Body of pancreas (tissue), 4 donors: ENCODE results near the gene MUC6. TPM values are rescaled to one million over a fixed set of nuclear protein-coding genes. Genes with fewer than 3 reads are reported as not detected.

Source experiments
- ATAC-seq: fragments of 150-250 bp; one replicate; pipeline ENCODE4 v1.9.1; 2016
- DNase-seq, 4 donors: peaks; one replicate each; pipeline ENCODE4 v3.0.0-alpha.2; 2019
- H3K27ac ChIP-seq, 4 donors: fragments of 200-600 bp; sonication (generic); 1 replicate in 3 of 4; 2 replicates in 1 of 4; pipeline versions ENCODE4 v1.5.1 to v1.6.1; 2016 to 2019; ENCODE audit warnings: mild to moderate bottlenecking in 1 of 4, mixed read lengths in 1 of 4, moderate library complexity in 1 of 4
- H3K27me3 ChIP-seq, 2 donors: fragments of 200-600 bp; sonication (generic); one replicate each; pipeline ENCODE4 v1.6.0; 2016; ENCODE audit warnings: mild to moderate bottlenecking in 1 of 2
- H3K36me3 ChIP-seq, 2 donors: fragments of 200-600 bp; sonication (generic); replicated peaks in 1 of 2; 2 replicates each; pipeline ENCODE4 v1.5.1; 2016; ENCODE audit warnings: low read depth in 2 of 2; ENCODE audit not compliant: insufficient read depth in 1 of 2
- H3K4me1 ChIP-seq: fragments of 200-600 bp; sonication (generic); one replicate; pipeline ENCODE4 v1.6.0; 2016
- H3K4me3 ChIP-seq, 2 donors: fragments of 200-600 bp; sonication (generic); 1 replicate in 1 of 2; 2 replicates in 1 of 2; pipeline ENCODE4 v1.5.1; 2016 to 2019
- H3K9me3 ChIP-seq, 3 donors: fragments of 200-600 bp; sonication (generic); 1 replicate in 2 of 3; 2 replicates in 1 of 3; pipeline ENCODE4 v1.5.1; 2016
- CTCF ChIP-seq, 7 experiments: fragments of 450-650 bp in 4 of 7; fragments of 200-600 bp in 3 of 7; sonication (generic) in 3 of 7; IDR thresholded peaks; one replicate each; pipeline ENCODE4 v1.5.1; 2016 to 2019; ENCODE audit warnings: antibody characterized with exemption in 7 of 7
- POLR2A ChIP-seq, 3 donors: fragments of 450-650 bp; IDR thresholded peaks; one replicate each; pipeline ENCODE4 v1.6.1; 2016; ENCODE audit warnings: antibody characterized with exemption in 3 of 3, mild to moderate bottlenecking in 2 of 3
- WGBS, 2 donors: methylation state at CpG; one replicate each; pipeline ENCODE4 v1.1.5; 2017; 5-methylcytosine and 5-hydroxymethylcytosine counted together
- intact Hi-C: fragments of 100-400 bp; cut with DNase I; formaldehyde crosslinking; loops from one replicate; pipeline ENCODE4 v1.15.1; 2023
- total RNA-seq, 2 donors: library from RNA; depleted of rRNA; stranded (reverse); fragments of >200 nt; gene quantifications; one replicate each; pipeline ENCODE4 v1.1.0, GENCODE V29; 2016

The MUC6 gene
- total RNA-seq, 2 donors from 2014 or later: 101 to 194 TPM

- DNase-seq (peak in 2 of 4 donors; percentile 3 to 8), ATAC-seq (no peak)
- intact Hi-C loops: no loop called here
- Histone ChIP-seq H3K27me3 (no peaks in the 10 kb centered on the region), H3K4me3 (no peak overlapping the region), H3K9me3 (no peaks in the 10 kb centered on the region), H3K36me3 (no peaks in the 10 kb centered on the region), H3K27ac (no peak overlapping the region), H3K4me1 (peaks cover 15% of the 10 kb centered on the region)
- no peak for TF ChIP-seq CTCF (IDR thresholded peaks at IDR 0.05)
- WGBS, 2 donors: 87 to 100% methylated on average over 3 to 27 of the region's 28 CpGs
These were observed 38.9 kb upstream of the MUC6 start for GRCh38 chr11:1075341-1075911.

DNA sequence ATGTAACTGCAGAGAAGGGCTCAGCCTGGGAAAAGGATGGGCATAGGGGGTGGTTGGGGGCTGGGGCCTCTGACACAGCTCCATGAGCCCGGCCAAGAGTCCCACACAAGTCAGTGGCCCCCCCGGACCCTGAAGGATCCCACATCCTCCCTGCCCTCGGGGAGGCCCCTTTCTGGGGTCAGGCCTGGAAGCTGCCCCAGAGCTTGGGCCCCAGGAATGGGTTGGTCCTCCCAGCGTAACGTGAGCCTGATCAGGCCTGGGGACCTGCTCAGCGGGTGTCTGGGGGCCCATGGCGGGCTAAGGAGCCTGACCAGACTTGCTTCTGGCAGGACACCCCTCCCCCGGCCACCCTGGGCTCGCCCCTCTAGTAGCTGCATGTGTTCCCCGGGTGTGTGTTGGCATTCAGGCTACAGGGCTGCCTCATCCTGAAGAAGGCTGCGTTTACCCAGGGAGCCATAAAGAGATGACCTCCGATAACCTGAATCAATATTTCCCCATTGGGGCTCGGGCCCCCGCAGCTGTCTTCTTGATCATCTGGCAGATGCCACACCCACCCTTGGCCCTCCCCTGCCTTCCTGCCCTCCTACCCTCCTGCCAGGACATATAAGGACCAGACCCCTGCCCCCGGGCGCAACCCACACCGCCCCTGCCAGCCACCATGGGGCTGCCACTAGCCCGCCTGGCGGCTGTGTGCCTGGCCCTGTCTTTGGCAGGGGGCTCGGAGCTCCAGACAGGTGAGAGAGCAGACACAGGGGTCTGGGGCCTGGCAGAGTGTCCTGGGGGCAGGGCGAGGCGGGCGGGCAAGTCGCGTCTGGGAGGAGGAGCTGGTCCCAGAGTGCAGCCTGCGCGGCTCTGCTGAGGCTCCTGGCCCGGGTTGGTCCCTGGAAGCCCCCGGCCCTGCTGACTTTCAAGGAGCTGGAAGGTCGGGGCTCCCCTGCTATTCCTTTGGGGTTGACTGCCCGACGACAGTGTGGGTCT, 38.0 kb upstream of the MUC6 start, which contains the start of gene MUC2:
Gene MUC2, plus strand, starts transcription at position 631 of the 978 bp plus-strand sequence.
- H3K27me3 ChIP-seq: no peaks in the 10 kb centered on the region
- no peak within 1 kb of the TSS for H3K4me3 ChIP-seq
- no peak for ATAC-seq
- DNase-seq: peak in 2 of 4 donors; percentile 9 to 11
- H3K4me1 ChIP-seq: peaks cover 15% of the 10 kb centered on the region
- TF ChIP-seq CTCF (IDR thresholded peaks at IDR 0.05) (no peak), POLR2A (IDR thresholded peaks at IDR 0.05) (no peak)
- 81 to 90% methylated on average over 7 to 27 of the region's 32 CpGs for WGBS, 2 donors
- intact Hi-C loops: no loop called here
- H3K36me3 ChIP-seq: no peaks in the 10 kb centered on the region
- H3K9me3 ChIP-seq: no peaks in the 10 kb centered on the region
- H3K27ac ChIP-seq: peak within 1 kb of the TSS in 3 of 4 donors; percentile 47 to 77 (median 67)

DNA sequence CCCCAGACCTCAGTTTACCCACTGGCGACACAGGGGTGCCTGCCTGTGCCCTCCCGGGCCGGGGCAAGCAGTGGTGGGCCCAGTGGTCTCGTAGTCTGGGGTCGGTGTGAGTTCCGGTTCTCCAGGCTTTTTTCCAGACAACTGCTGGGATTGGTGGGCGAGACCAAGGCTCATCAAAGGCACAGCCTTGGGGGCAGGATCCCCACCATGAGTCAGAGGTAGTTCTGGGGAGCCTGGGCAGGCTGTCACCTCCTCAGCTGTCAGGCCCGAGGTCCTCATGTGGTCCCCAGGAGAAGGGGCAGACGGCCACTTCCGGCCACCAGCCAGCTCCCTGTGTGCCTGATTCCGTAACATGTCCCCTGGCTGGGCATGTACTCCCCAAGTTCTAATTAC, 37.3 kb upstream of the MUC6 start:
- no peak for TF ChIP-seq POLR2A (IDR thresholded peaks at IDR 0.05)
- no peak for TF ChIP-seq CTCF (IDR thresholded peaks at IDR 0.05)
- Histone ChIP-seq H3K27me3 (no peaks in the 10 kb centered on the region), H3K27ac (peak overlapping the region in 3 of 4 donors; percentile 47 to 77 (median 67)), H3K4me1 (peaks cover 15% of the 10 kb centered on the region), H3K9me3 (no peaks in the 10 kb centered on the region), H3K36me3 (no peaks in the 10 kb centered on the region), H3K4me3 (no peak overlapping the region)
- intact Hi-C loops: no loop called here
- WGBS, 2 donors: 81% methylated on average over 11 of the region's 11 CpGs; no CpG with 5 or more reads in 1 of the 2 donors
- DNase-seq (peak in 2 of 4 donors; percentile 3 to 10), ATAC-seq (no peak)

- WGBS, 2 donors: 17% methylated on average over 13 of the region's 13 CpGs; no CpG with 5 or more reads in 1 of the 2 donors
These were observed 36.8 kb upstream of the MUC6 start for GRCh38 chr11:1073261-1073724.

More at GRCh38 chr11:1073261-1073724, 36.8 kb upstream of the MUC6 start:
- TF ChIP-seq POLR2A (IDR thresholded peaks at IDR 0.05) (no peak), CTCF (IDR thresholded peaks at IDR 0.05) (no peak)
- H3K9me3 ChIP-seq: no peaks in the 10 kb centered on the region
- H3K27me3 ChIP-seq: no peaks in the 10 kb centered on the region
- ATAC-seq (peak; percentile 90), DNase-seq (peak; percentile 65 to 87 (median 85))
- intact Hi-C loops: no loop called here
- H3K4me3 ChIP-seq: no peak overlapping the region
- no peaks in the 10 kb centered on the region for H3K36me3 ChIP-seq
- H3K27ac ChIP-seq: peak overlapping the region in 3 of 4 donors; percentile 47 to 77 (median 67)
- H3K4me1 ChIP-seq: peaks cover 15% of the 10 kb centered on the region
